KMS-11 (cell line): ENCODE results near the gene RARRES1.

Experiments used
- H2AFZ ChIP-seq: fragments of 200-600 bp; sonication (generic); 2 replicates; pipeline ENCODE4 v1.6.1; 2016; ENCODE audit warnings: antibody characterized with exemption, mixed run types, low read depth
- H3K27ac ChIP-seq: fragments of 200-600 bp; sonication (generic); 2 replicates; pipeline ENCODE4 v1.6.1; 2016; ENCODE audit warnings: mild to moderate bottlenecking, mixed run types
- H3K27me3 ChIP-seq: fragments of 200-600 bp; sonication (generic); 2 replicates; pipeline ENCODE4 v1.6.1; 2017; ENCODE audit warnings: mild to moderate bottlenecking, low read depth, mixed run types, moderate library complexity; ENCODE audit not compliant: insufficient read depth
- H3K36me3 ChIP-seq: fragments of 200-600 bp; sonication (generic); 2 replicates; pipeline ENCODE4 v1.6.1; 2017; ENCODE audit warnings: mild to moderate bottlenecking, mixed run types; ENCODE audit not compliant: insufficient read depth
- H3K4me1 ChIP-seq: fragments of 200-600 bp; sonication (generic); 2 replicates; pipeline ENCODE4 v1.6.1; 2016; ENCODE audit warnings: mild to moderate bottlenecking, low read depth, mixed run types; ENCODE audit not compliant: poor library complexity, severe bottlenecking
- H3K4me2 ChIP-seq: fragments of 200-600 bp; sonication (generic); 2 replicates; pipeline ENCODE4 v1.7.0; 2016; ENCODE audit warnings: mild to moderate bottlenecking, mixed run types
- H3K4me3 ChIP-seq: fragments of 200-600 bp; sonication (generic); IDR thresholded peaks from 2 replicates; pipeline ENCODE4 v1.6.1; 2017; ENCODE audit warnings: low read depth, low read length, mixed read lengths; ENCODE audit not compliant: insufficient read depth
- H3K79me2 ChIP-seq: fragments of 200-600 bp; sonication (generic); 2 replicates; pipeline ENCODE4 v1.6.1; 2016; ENCODE audit warnings: low read depth, mixed run types; ENCODE audit not compliant: insufficient read depth
- H3K9ac ChIP-seq: fragments of 200-600 bp; sonication (generic); 2 replicates; pipeline ENCODE4 v1.6.1; 2016; ENCODE audit warnings: mild to moderate bottlenecking, mixed run types
- H4K20me1 ChIP-seq: fragments of 200-600 bp; sonication (generic); 2 replicates; pipeline ENCODE4 v1.6.1; 2016; ENCODE audit warnings: mild to moderate bottlenecking, mixed run types; ENCODE audit not compliant: insufficient read depth
- CTCF ChIP-seq: fragments of 200-600 bp; sonication (generic); conservative IDR thresholded peaks from 2 replicates; pipeline ENCODE4 v1.6.1; 2017; ENCODE audit warnings: low read depth, mild to moderate bottlenecking, antibody characterized with exemption, low read length, moderate library complexity, mixed read lengths

RARRES1 gene

GRCh38 chr3:158678687-158679086 lies 53.6 kb downstream of the RARRES1 start:
- H4K20me1 ChIP-seq = no peaks in the 10 kb centered on the region
- H3K4me3 ChIP-seq = no peak overlapping the region
- no peaks in the 10 kb centered on the region; the same call in 1 of the 2 replicates for H3K36me3 ChIP-seq
- no peak overlapping the region for H3K9ac ChIP-seq
- H3K4me2 ChIP-seq = no peak overlapping the region
- no peaks in the 10 kb centered on the region for H3K27me3 ChIP-seq
- no peaks in the 10 kb centered on the region for H3K4me1 ChIP-seq
- TF ChIP-seq CTCF = no peak
- H2AFZ ChIP-seq = no peak overlapping the region
- H3K79me2 ChIP-seq = no peaks in the 10 kb centered on the region
- H3K27ac ChIP-seq = no peak overlapping the region

- H4K20me1 ChIP-seq = no peaks in the 10 kb centered on the region
- no peak within 1 kb of the TSS for H2AFZ ChIP-seq
- H3K4me3 ChIP-seq = no peak within 1 kb of the TSS
- H3K9ac ChIP-seq = no peak within 1 kb of the TSS
- H3K27ac ChIP-seq = no peak within 1 kb of the TSS
- no peaks in the 10 kb centered on the region for H3K79me2 ChIP-seq
- TF ChIP-seq CTCF = no peak
- H3K27me3 ChIP-seq = no peaks in the 10 kb centered on the region
- no peaks in the 10 kb centered on the region for H3K36me3 ChIP-seq
- H3K4me1 ChIP-seq = no peaks in the 10 kb centered on the region
- no peak within 1 kb of the TSS for H3K4me2 ChIP-seq
These were observed 59.8 kb downstream of the RARRES1 start, which contains the start of gene LXN for GRCh38 chr3:158672215-158673176. TSS of gene LXN (minus strand) at chr3:158672648. CDS start at chr3:158672478, 170 bp downstream.

GRCh38 chr3:158671821-158672214 lies 60.4 kb downstream of the RARRES1 start:
- Histone ChIP-seq H2AFZ (no peak overlapping the region), H3K4me3 (no peak overlapping the region), H3K9ac (no peak overlapping the region), H3K79me2 (no peaks in the 10 kb centered on the region), H3K4me1 (no peaks in the 10 kb centered on the region), H3K36me3 (no peaks in the 10 kb centered on the region), H3K4me2 (no peak overlapping the region), H3K27me3 (no peaks in the 10 kb centered on the region), H3K27ac (no peak overlapping the region), H4K20me1 (no peaks in the 10 kb centered on the region)
- no peak for TF ChIP-seq CTCF

GRCh38 chr3:158668506-158668905 lies 63.8 kb downstream of the RARRES1 start:
- peaks cover 6% of the 10 kb centered on the region; the same call in 1 of the 2 replicates for H3K36me3 ChIP-seq
- no peak overlapping the region for H3K9ac ChIP-seq
- no peak for TF ChIP-seq CTCF
- no peaks in the 10 kb centered on the region for H3K79me2 ChIP-seq
- H3K4me3 ChIP-seq = no peak overlapping the region
- no peaks in the 10 kb centered on the region for H3K4me1 ChIP-seq
- H3K27me3 ChIP-seq = no peaks in the 10 kb centered on the region
- no peak overlapping the region for H2AFZ ChIP-seq
- H3K27ac ChIP-seq = no peak overlapping the region
- H3K4me2 ChIP-seq = no peak overlapping the region
- H4K20me1 ChIP-seq = no peaks in the 10 kb centered on the region
